Measurements from ENCODE around the gene ARIH1.

ARIH1 gene

DNA sequence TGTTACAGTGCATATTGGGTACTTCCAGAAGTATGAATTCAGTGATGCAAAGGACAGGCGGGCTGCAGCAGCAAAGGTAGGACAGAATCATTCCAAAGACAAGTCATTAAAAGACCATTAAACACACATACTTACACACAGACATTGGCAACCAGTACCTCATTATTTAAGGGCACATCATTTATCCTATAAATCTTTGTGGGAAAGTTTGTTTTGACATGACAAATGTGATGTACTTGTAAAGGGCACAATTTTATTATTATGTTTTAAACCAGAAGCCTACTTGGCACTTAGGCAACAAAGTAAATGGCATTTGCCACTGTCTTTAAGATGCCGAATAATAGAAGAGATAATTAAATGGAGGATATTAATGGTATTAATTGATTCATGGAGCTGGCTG, 22.7 kb downstream of the ARIH1 start:
- peaks cover 13% of the 10 kb centered on the region; the same call in 1 of the 2 replicates for H3K4me1 ChIP-seq (ENCODE audit: insufficient read depth, low read length)
- H3K9me3 ChIP-seq (ENCODE audit: control insufficient read depth, insufficient read depth, low read length): no peaks in the 10 kb centered on the region
- no peak overlapping the region for H3K9ac ChIP-seq (ENCODE audit: low read depth, low read length)
- no peaks in the 10 kb centered on the region for H3K36me3 ChIP-seq (ENCODE audit: insufficient read depth, low read length)

DNA sequence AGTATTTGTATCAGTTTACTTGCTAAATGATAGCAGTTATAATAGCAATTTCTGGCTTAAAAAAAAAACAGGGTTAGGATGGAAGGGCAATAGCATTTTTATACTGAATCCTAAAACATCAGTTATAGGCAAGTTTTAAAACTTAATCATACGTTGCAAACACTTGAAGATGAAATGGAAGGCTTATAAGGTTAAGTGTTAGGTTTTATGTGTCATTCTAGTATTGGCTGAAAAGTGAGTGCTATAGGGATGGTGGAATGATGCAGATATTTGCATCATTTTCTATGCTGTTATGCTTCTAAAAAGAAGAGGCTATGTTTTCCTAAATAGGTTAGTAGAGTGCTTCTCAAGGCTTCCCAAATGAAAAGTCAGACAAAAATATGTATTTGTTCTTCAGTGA, 23.3 kb downstream of the ARIH1 start:
- Histone ChIP-seq H3K9me3 (ENCODE audit: control insufficient read depth, insufficient read depth, low read length) (no peaks in the 10 kb centered on the region), H3K4me1 (ENCODE audit: insufficient read depth, low read length) (peaks cover 13% of the 10 kb centered on the region; the same call in 1 of the 2 replicates), H3K36me3 (ENCODE audit: insufficient read depth, low read length) (no peaks in the 10 kb centered on the region), H3K9ac (ENCODE audit: low read depth, low read length) (no peak overlapping the region; the same call in 1 of the 2 replicates)

DNA sequence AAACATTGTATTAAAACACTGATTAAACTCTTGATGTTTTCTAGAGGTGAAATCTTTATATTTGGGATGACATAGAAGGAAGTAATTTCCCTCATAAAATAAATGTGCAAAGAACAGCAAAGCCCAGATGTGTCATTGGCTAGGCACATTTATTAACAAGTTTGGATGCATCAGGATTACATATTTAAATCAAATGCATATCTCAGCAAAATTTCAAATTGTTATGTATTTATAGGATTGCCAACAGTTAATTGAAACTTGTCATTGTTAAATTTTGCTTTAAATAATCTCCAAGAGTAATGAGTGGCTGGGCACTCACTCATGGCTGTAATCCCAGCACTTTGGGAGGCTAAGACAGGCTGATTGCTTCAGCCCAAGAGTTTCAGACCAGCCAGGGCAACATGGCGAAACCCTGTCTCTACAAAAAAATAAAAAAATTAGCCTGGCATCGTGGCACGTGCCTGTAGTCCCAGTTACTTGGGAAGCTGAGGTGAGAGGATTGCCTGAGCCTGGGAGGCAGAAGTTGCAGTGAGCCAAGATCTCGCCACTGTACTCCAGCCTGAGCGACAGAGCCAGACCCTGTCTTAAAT, 28.2 kb downstream of the ARIH1 start:
- Histone ChIP-seq H3K9me3 (ENCODE audit: control insufficient read depth, insufficient read depth, low read length) (no peaks in the 10 kb centered on the region), H3K36me3 (ENCODE audit: insufficient read depth, low read length) (no peaks in the 10 kb centered on the region), H3K4me1 (ENCODE audit: insufficient read depth, low read length) (peaks cover 4% of the 10 kb centered on the region; the same call in 1 of the 2 replicates), H3K9ac (ENCODE audit: low read depth, low read length) (no peak overlapping the region)

- no peaks in the 10 kb centered on the region for H3K4me1 ChIP-seq (ENCODE audit: insufficient read depth, low read length)
- no peaks in the 10 kb centered on the region for H3K9me3 ChIP-seq (ENCODE audit: control insufficient read depth, insufficient read depth, low read length)
- H3K36me3 ChIP-seq (ENCODE audit: insufficient read depth, low read length): no peaks in the 10 kb centered on the region
- no peak overlapping the region for H3K9ac ChIP-seq (ENCODE audit: low read depth, low read length)
These were observed 29.0 kb downstream of the ARIH1 start for GRCh38 chr15:72503147-72503546.

- Histone ChIP-seq H3K9ac (ENCODE audit: low read depth, low read length) (no peak overlapping the region), H3K9me3 (ENCODE audit: control insufficient read depth, insufficient read depth, low read length) (no peaks in the 10 kb centered on the region), H3K4me1 (ENCODE audit: insufficient read depth, low read length) (no peaks in the 10 kb centered on the region), H3K36me3 (ENCODE audit: insufficient read depth, low read length) (no peaks in the 10 kb centered on the region)
These were observed 33.4 kb downstream of the ARIH1 start for GRCh38 chr15:72507402-72508092.

- no peaks in the 10 kb centered on the region for H3K4me1 ChIP-seq (ENCODE audit: insufficient read depth, low read length)
- no peak overlapping the region for H3K9ac ChIP-seq (ENCODE audit: low read depth, low read length)
- H3K9me3 ChIP-seq (ENCODE audit: control insufficient read depth, insufficient read depth, low read length): no peaks in the 10 kb centered on the region
- no peaks in the 10 kb centered on the region for H3K36me3 ChIP-seq (ENCODE audit: insufficient read depth, low read length)
These were observed 35.4 kb downstream of the ARIH1 start for GRCh38 chr15:72509484-72509883.

- H3K36me3 ChIP-seq (ENCODE audit: insufficient read depth, low read length): no peaks in the 10 kb centered on the region
These were observed 37.4 kb downstream of the ARIH1 start for GRCh38 chr15:72511536-72511935.

GRCh38 chr15:72515591-72516389, 41.7 kb downstream of the ARIH1 start:
- peaks cover 4% of the 10 kb centered on the region; the same call in 1 of the 2 replicates for H3K4me1 ChIP-seq (ENCODE audit: insufficient read depth, low read length)
- H3K36me3 ChIP-seq (ENCODE audit: insufficient read depth, low read length): no peaks in the 10 kb centered on the region
- no peak overlapping the region for H3K9ac ChIP-seq (ENCODE audit: low read depth, low read length)
- no peaks in the 10 kb centered on the region for H3K9me3 ChIP-seq (ENCODE audit: control insufficient read depth, insufficient read depth, low read length)

More at GRCh38 chr15:72511536-72511935, 37.4 kb downstream of the ARIH1 start:
- peaks cover 4% of the 10 kb centered on the region; the same call in 1 of the 2 replicates for H3K4me1 ChIP-seq (ENCODE audit: insufficient read depth, low read length)
- no peaks in the 10 kb centered on the region for H3K9me3 ChIP-seq (ENCODE audit: control insufficient read depth, insufficient read depth, low read length)
- H3K9ac ChIP-seq (ENCODE audit: low read depth, low read length): no peak overlapping the region

GRCh38 chr15:72516777-72517176, 42.6 kb downstream of the ARIH1 start:
- Histone ChIP-seq H3K9ac (ENCODE audit: low read depth, low read length) (no peak overlapping the region), H3K4me1 (ENCODE audit: insufficient read depth, low read length) (peaks cover 4% of the 10 kb centered on the region; the same call in 1 of the 2 replicates), H3K36me3 (ENCODE audit: insufficient read depth, low read length) (no peaks in the 10 kb centered on the region), H3K9me3 (ENCODE audit: control insufficient read depth, insufficient read depth, low read length) (no peaks in the 10 kb centered on the region)

DNA sequence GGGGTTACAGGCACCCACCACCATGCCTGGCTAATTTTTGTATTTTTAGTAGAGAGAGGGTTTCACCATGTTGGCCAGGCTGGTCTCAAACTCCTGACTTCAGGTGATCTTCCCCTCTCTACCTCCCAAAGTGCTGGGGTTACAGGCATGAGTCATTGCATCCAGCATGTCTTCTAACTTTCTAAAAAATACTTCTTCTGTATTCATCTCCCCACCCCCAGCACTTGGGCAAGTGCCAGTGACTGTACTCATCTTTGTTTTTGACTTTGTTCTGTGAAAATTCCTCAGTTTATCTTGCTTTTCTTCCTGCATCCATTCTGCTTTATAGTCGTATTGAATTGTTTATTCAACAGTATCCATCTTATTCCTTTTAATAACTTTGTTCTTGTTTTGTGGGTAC, 47.6 kb downstream of the ARIH1 start:
- Histone ChIP-seq H3K36me3 (ENCODE audit: insufficient read depth, low read length) (no peaks in the 10 kb centered on the region), H3K4me1 (ENCODE audit: insufficient read depth, low read length) (no peaks in the 10 kb centered on the region), H3K9ac (ENCODE audit: low read depth, low read length) (no peak overlapping the region), H3K9me3 (ENCODE audit: control insufficient read depth, insufficient read depth, low read length) (no peaks in the 10 kb centered on the region)

DNA sequence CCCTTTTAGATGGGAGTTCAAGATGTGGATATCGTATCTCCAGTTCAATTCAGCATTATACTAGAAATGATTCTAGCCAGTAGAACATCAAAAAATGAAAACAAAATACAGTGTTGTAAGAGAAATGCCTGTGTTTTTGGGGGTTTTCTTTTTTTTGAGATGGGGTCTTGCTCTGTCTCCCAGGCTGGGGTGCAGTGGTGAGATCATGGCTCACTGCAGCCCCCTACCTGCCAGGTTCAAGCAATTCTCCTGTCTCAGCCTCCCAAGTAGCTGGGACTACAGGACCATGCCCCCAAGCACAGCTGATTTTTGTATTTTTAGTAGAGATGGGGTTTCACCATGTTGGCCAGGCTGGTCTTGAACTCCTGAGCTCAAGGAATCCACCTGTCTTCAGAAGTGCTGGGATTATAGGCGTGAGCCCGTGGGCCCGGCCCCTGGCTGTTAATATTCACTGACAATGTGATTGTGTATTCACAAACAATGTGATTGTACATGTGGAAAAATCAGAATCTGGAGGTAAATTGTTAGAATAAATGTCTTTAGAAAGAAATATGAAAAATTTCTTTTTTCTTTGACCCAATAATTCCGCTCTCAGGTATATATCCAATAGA, 59.0 kb downstream of the ARIH1 start:
- Histone ChIP-seq H3K9me3 (ENCODE audit: control insufficient read depth, insufficient read depth, low read length) (peaks cover 2% of the 10 kb centered on the region; the same call in 1 of the 2 replicates), H3K4me1 (ENCODE audit: insufficient read depth, low read length) (no peaks in the 10 kb centered on the region), H3K9ac (ENCODE audit: low read depth, low read length) (no peak overlapping the region), H3K36me3 (ENCODE audit: insufficient read depth, low read length) (no peaks in the 10 kb centered on the region)

DNA sequence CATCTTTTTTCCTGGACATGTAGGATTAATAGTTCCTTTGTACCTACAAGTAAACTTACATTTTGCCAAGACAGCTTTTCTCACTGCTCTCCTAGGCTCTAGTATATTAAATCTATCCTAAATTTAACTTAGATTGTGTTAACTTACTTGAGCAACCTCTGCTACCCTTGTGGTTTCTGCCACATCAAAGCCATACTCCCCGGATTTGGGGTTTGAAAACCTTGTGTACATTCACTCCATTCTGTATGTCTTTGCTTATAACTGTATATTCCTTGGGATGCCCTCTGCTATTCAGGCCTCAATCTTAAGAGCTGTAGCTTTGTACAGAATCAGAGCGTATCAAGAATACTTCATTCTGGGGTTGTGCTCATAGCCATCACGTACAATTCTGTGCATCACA, 60.4 kb downstream of the ARIH1 start:
- Histone ChIP-seq H3K36me3 (ENCODE audit: insufficient read depth, low read length) (no peaks in the 10 kb centered on the region), H3K9me3 (ENCODE audit: control insufficient read depth, insufficient read depth, low read length) (peaks cover 6% of the 10 kb centered on the region; the same call in 1 of the 2 replicates), H3K9ac (ENCODE audit: low read depth, low read length) (no peak overlapping the region), H3K4me1 (ENCODE audit: insufficient read depth, low read length) (no peaks in the 10 kb centered on the region)

DNA sequence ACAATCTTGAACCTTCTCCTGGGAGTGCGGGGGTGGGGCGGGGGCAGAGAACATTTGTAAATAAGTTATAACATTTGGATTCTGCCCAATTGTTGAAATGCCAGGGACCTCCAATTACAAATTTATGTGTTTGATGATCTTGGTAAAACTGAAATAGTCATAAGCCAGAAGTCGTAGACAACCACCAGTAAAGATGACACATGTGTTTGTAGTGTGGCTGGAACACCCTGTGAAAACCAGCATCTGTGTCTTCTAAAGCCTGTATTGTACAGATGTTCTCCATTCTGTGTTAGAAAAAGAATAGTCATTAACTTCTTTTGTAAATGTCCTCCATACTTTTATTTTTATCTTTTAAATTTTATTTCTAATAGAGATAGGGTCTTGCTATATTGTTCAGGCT, 61.8 kb downstream of the ARIH1 start:
- Histone ChIP-seq H3K9me3 (ENCODE audit: control insufficient read depth, insufficient read depth, low read length) (peaks cover 11% of the 10 kb centered on the region), H3K36me3 (ENCODE audit: insufficient read depth, low read length) (no peaks in the 10 kb centered on the region), H3K4me1 (ENCODE audit: insufficient read depth, low read length) (no peaks in the 10 kb centered on the region), H3K9ac (ENCODE audit: low read depth, low read length) (no peak overlapping the region)

DNA sequence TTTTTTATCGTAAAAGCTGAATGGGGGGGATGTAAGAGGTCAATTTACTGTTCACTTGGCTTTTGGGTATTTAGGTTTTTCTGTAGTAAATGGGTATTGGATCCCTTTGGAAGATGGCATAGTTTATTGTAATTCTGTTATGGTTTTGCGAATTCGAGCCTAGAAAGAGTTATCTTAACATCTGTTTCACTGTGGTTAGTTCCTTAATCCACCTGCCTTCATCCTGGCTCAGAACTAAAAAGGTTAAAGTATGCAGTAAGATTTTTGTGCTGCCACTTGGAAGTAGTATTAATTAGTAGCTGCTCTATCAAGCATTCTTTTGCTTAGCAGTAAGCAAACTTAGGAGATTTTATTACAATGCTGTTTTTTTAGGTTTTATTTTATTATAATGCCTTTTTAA, 62.4 kb downstream of the ARIH1 start:
- Histone ChIP-seq H3K36me3 (ENCODE audit: insufficient read depth, low read length) (no peaks in the 10 kb centered on the region), H3K9me3 (ENCODE audit: control insufficient read depth, insufficient read depth, low read length) (peaks cover 11% of the 10 kb centered on the region), H3K9ac (ENCODE audit: low read depth, low read length) (no peak overlapping the region), H3K4me1 (ENCODE audit: insufficient read depth, low read length) (no peaks in the 10 kb centered on the region)
